Skeletal muscle tissue (tissue), 4 donors: ENCODE measurements around the gene TMTC1. TPM values are rescaled to one million over a fixed set of nuclear protein-coding genes. Genes with fewer than 3 reads are reported as not detected.
A peak's percentile ranks its signal among the peaks of the same experiment; 100 is the strongest.

Experiments
- H3K27ac ChIP-seq: one replicate; pipeline ENCODE4 v1.7.0; 2013; ENCODE audit warnings: mild to moderate bottlenecking, low read depth, low read length, inconsistent platforms
- H3K27me3 ChIP-seq, 3 donors: one replicate each; pipeline ENCODE4 v1.7.0; 2013; ENCODE audit warnings: low read length in 3 of 3; ENCODE audit not compliant: control insufficient read depth in 3 of 3, insufficient read depth in 3 of 3
- H3K36me3 ChIP-seq, 3 donors: one replicate each; pipeline ENCODE4 v1.7.0; 2013; ENCODE audit warnings: low read length in 3 of 3; ENCODE audit not compliant: control insufficient read depth in 3 of 3, insufficient read depth in 3 of 3
- H3K4me1 ChIP-seq, 3 donors: one replicate each; pipeline ENCODE4 v1.7.0; 2013; ENCODE audit warnings: low read length in 3 of 3, mild to moderate bottlenecking in 3 of 3; ENCODE audit not compliant: control insufficient read depth in 3 of 3, insufficient read depth in 3 of 3
- H3K4me3 ChIP-seq, 3 donors: one replicate each; pipeline ENCODE4 v1.7.0; 2013; ENCODE audit warnings: low read length in 3 of 3
- H3K9ac ChIP-seq, 3 donors: one replicate each; pipeline ENCODE4 v1.7.0; 2013; ENCODE audit warnings: low read length in 3 of 3, mild to moderate bottlenecking in 3 of 3, moderate library complexity in 2 of 3, low read depth in 1 of 3
- H3K9me3 ChIP-seq, 3 donors: one replicate each; pipeline ENCODE4 v1.7.0; 2013; ENCODE audit warnings: low read length in 3 of 3; ENCODE audit not compliant: control insufficient read depth in 3 of 3
- total RNA-seq: library from RNA; depleted of rRNA; stranded (reverse); fragments of >200 nt; gene quantifications from one replicate; pipeline ENCODE4 v1.2.3, GENCODE V29; 2014
- donor health status: Osteomylitis.

The TMTC1 gene
- total RNA-seq, 1 donor from 2014 or later: 37.6 TPM

GRCh38 chr12:29545102-29545467 is 238.7 kb downstream of the TMTC1 start:
- Histone ChIP-seq H3K9ac (no peak overlapping the region), H3K4me3 (no peak overlapping the region), H3K27me3 (no peaks in the 10 kb centered on the region), H3K9me3 (no peaks in the 10 kb centered on the region), H3K4me1 (peaks cover 24 to 28% (median 27%) of the 10 kb centered on the region in 3 donors), H3K27ac (no peak overlapping the region), H3K36me3 (no peaks in the 10 kb centered on the region)

- no peak overlapping the region for H3K4me3 ChIP-seq
- no peak overlapping the region for H3K9ac ChIP-seq
- H3K27me3 ChIP-seq: no peaks in the 10 kb centered on the region
- no peaks in the 10 kb centered on the region for H3K9me3 ChIP-seq
- H3K27ac ChIP-seq: no peak overlapping the region
- H3K4me1 ChIP-seq: peaks cover 24 to 28% (median 27%) of the 10 kb centered on the region in 3 donors
- no peaks in the 10 kb centered on the region for H3K36me3 ChIP-seq
These were observed 239.2 kb downstream of the TMTC1 start for GRCh38 chr12:29544428-29545101.

GRCh38 chr12:29543036-29543435 is 240.7 kb downstream of the TMTC1 start:
- H3K9ac ChIP-seq: no peak overlapping the region
- no peak overlapping the region for H3K27ac ChIP-seq
- no peaks in the 10 kb centered on the region for H3K9me3 ChIP-seq
- H3K27me3 ChIP-seq: no peaks in the 10 kb centered on the region
- peak overlapping the region in 1 of 3 donors; percentile 48 for H3K4me3 ChIP-seq
- no peaks in the 10 kb centered on the region for H3K36me3 ChIP-seq
- H3K4me1 ChIP-seq: peaks cover 19 to 26% (median 23%) of the 10 kb centered on the region in 3 donors

- Histone ChIP-seq H3K9ac (no peak overlapping the region), H3K36me3 (no peaks in the 10 kb centered on the region), H3K27me3 (no peaks in the 10 kb centered on the region), H3K4me1 (no peaks in the 10 kb centered on the region), H3K4me3 (no peak overlapping the region), H3K9me3 (no peaks in the 10 kb centered on the region), H3K27ac (no peak overlapping the region)
These were observed 246.4 kb downstream of the TMTC1 start for GRCh38 chr12:29537298-29537697.

GRCh38 chr12:29534935-29535334 is 248.8 kb downstream of the TMTC1 start:
- Histone ChIP-seq H3K9me3 (no peaks in the 10 kb centered on the region), H3K36me3 (no peaks in the 10 kb centered on the region), H3K9ac (no peak overlapping the region), H3K27me3 (no peaks in the 10 kb centered on the region), H3K4me1 (no peaks in the 10 kb centered on the region), H3K4me3 (no peak overlapping the region), H3K27ac (no peak overlapping the region)

GRCh38 chr12:29533815-29534489 is 249.8 kb downstream of the TMTC1 start:
- Histone ChIP-seq H3K9ac (no peak overlapping the region), H3K27ac (no peak overlapping the region), H3K4me3 (no peak overlapping the region), H3K4me1 (no peaks in the 10 kb centered on the region), H3K36me3 (no peaks in the 10 kb centered on the region), H3K9me3 (no peaks in the 10 kb centered on the region), H3K27me3 (no peaks in the 10 kb centered on the region)

- Histone ChIP-seq H3K27me3 (no peaks in the 10 kb centered on the region), H3K9me3 (no peaks in the 10 kb centered on the region), H3K4me1 (peaks cover 0 to 6% (median 3%) of the 10 kb centered on the region in 3 donors), H3K9ac (no peak overlapping the region), H3K4me3 (no peak overlapping the region), H3K27ac (no peak overlapping the region), H3K36me3 (no peaks in the 10 kb centered on the region)
These were observed 252.3 kb downstream of the TMTC1 start for GRCh38 chr12:29531471-29531870.

- no peaks in the 10 kb centered on the region for H3K9me3 ChIP-seq
- H3K4me3 ChIP-seq: no peak overlapping the region
- peaks cover 0 to 6% (median 3%) of the 10 kb centered on the region in 3 donors for H3K4me1 ChIP-seq
- no peaks in the 10 kb centered on the region for H3K27me3 ChIP-seq
- H3K9ac ChIP-seq: no peak overlapping the region
- H3K27ac ChIP-seq: no peak overlapping the region
- H3K36me3 ChIP-seq: no peaks in the 10 kb centered on the region
These were observed 253.3 kb downstream of the TMTC1 start for GRCh38 chr12:29530436-29530835.

- Histone ChIP-seq H3K4me3 (no peak overlapping the region), H3K27ac (no peak overlapping the region), H3K9me3 (no peaks in the 10 kb centered on the region), H3K9ac (no peak overlapping the region), H3K27me3 (no peaks in the 10 kb centered on the region), H3K36me3 (no peaks in the 10 kb centered on the region), H3K4me1 (peaks cover 0 to 6% (median 3%) of the 10 kb centered on the region in 3 donors)
These were observed 255.6 kb downstream of the TMTC1 start for GRCh38 chr12:29528161-29528560.

GRCh38 chr12:29521951-29522350 is 261.8 kb downstream of the TMTC1 start:
- H3K4me3 ChIP-seq: no peak overlapping the region
- no peaks in the 10 kb centered on the region for H3K27me3 ChIP-seq
- H3K27ac ChIP-seq: no peak overlapping the region
- H3K9ac ChIP-seq: no peak overlapping the region
- peaks cover 3 to 16% (median 4%) of the 10 kb centered on the region in 3 donors for H3K36me3 ChIP-seq
- no peaks in the 10 kb centered on the region for H3K4me1 ChIP-seq
- no peaks in the 10 kb centered on the region for H3K9me3 ChIP-seq
